HFF-Myc (cell line): Measurements from ENCODE around the gene RSRC1.

Source experiments
- DNase-seq: peaks from one replicate; pipeline ENCODE4 v3.0.0-alpha.2; 2011; ENCODE audit warnings: low read depth; ENCODE audit errors: extremely low read depth
- H3K4me3 ChIP-seq: replicated peaks from 2 replicates; pipeline ENCODE4 v1.5.1; 2011; ENCODE audit warnings: low read depth, mild to moderate bottlenecking, control low read depth, low read length
- TF ChIP-seq, protein P1 (sequence below): IDR thresholded peaks from 2 replicates; pipeline ENCODE4 v1.5.1; 2012; ENCODE audit warnings: mild to moderate bottlenecking, low read depth, low read length, control low read depth; ENCODE audit errors: missing control alignments

Gene RSRC1

DNA sequence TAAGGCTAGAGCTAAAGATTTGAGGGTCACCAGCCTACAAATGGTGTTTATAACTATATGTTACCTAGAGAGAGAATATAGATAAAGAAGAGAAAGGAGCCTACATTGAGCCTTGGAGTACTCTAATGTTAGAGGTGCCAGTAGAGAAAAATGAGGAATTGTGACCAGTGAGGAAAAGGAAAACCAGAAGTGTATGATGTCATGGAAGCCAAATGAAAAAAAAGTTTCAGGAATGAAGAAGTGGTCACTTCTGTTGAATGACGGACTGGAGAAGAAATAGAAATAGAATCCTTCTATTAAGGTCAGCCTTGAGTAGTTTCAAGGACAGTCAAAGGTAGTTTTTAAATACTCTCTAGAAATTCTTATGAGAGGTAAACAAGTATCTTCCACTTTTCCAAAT is 409.9 kb downstream of the RSRC1 start:
- TF ChIP-seq, protein P1, sequence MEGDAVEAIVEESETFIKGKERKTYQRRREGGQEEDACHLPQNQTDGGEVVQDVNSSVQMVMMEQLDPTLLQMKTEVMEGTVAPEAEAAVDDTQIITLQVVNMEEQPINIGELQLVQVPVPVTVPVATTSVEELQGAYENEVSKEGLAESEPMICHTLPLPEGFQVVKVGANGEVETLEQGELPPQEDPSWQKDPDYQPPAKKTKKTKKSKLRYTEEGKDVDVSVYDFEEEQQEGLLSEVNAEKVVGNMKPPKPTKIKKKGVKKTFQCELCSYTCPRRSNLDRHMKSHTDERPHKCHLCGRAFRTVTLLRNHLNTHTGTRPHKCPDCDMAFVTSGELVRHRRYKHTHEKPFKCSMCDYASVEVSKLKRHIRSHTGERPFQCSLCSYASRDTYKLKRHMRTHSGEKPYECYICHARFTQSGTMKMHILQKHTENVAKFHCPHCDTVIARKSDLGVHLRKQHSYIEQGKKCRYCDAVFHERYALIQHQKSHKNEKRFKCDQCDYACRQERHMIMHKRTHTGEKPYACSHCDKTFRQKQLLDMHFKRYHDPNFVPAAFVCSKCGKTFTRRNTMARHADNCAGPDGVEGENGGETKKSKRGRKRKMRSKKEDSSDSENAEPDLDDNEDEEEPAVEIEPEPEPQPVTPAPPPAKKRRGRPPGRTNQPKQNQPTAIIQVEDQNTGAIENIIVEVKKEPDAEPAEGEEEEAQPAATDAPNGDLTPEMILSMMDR, result no peak
- H3K4me3 ChIP-seq, result no peak overlapping the region
- no peak for DNase-seq

DNA sequence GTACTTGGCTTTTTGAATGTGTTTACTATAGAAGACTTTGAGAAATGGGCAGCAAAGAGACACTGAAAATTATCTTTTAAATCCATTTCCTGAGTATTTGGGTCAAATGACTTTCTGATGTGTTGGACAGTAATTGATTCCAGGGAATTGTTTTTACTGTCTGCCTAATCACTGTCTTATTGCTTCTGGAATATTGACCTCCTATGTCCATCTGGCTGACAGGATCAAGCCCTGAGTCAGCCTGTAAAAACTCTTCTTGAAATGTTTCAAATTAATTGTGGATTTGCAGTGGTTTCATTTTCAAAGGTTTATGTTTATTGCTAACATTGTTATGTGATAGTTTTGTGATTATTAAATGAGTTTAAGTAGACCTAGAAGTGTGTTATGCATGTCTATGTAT is 410.5 kb downstream of the RSRC1 start:
- H3K4me3 ChIP-seq, result no peak overlapping the region
- TF ChIP-seq, protein P1, result no peak
- no peak for DNase-seq

DNA sequence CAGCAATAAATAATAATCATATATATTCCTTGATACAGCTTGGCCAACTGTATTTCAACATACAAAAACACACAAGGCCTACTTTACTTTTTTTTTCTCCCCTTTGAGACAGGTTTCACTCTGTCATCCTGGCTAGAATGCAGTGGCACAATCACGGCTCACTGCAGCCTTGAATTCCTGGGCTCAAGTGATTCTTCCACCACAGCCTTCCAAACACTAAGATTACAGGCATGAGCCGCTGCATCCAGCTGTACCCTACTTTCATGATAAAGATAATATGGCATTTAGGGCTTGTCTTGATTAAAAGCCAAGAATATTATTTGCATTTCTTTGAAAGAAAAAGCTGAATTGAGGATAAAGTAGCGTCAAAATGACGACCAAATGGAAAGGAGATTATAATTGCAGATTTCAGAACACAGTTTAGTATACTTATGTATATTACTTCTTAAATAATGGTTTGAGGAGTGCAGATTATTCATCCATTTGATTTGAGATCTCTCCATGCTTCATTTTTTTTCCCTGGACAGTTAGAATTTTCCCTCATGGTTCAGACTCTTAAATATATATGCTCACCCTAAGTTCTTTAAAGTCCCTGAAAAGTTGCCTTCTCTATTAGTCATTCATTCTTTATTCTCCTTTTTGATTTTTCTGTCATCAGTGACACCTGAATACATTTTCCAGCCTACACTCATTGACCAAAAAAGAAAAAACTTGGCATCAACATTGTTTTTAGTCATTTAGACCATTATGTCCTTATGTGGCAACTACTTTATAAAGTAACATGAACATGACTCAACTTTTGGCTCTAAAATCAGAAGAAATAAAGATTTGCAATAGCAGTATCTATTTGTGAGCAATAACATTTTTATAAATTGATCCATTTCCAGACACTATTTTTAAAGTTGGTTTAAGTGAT is 412.6 kb downstream of the RSRC1 start:
- no peak overlapping the region for H3K4me3 ChIP-seq
- DNase-seq, result no peak
- TF ChIP-seq, protein P1, result no peak

DNA sequence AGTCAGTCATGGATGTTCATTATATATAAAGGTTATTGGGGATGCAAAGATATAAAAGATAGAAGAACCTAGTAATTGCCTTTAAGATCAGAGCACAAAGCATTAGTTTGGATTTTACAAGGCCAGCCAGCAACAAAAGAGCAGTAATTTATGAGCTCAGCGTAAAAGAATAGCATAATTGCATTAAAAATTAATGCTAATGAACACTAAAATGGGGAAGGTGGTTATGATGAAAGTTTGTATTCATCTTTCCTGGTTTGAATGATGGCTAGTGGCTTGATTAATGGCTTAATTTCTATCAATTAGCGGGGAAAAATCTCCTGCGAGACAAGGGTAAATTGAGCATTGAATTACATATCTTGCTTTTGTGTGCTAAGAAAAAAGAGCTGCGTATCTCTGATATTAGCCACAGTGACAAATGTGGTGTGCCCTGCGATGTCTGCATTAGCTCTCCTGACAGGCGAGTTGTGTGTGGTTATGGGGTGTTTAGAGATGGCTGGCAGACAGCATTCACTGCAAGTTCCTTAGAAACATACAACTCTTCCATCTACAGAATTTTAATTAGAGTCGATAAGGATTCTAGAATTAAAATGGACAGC is 418.3 kb downstream of the RSRC1 start:
- H3K4me3 ChIP-seq, result no peak overlapping the region
- DNase-seq, result no peak
- TF ChIP-seq, protein P1, result no peak

DNA sequence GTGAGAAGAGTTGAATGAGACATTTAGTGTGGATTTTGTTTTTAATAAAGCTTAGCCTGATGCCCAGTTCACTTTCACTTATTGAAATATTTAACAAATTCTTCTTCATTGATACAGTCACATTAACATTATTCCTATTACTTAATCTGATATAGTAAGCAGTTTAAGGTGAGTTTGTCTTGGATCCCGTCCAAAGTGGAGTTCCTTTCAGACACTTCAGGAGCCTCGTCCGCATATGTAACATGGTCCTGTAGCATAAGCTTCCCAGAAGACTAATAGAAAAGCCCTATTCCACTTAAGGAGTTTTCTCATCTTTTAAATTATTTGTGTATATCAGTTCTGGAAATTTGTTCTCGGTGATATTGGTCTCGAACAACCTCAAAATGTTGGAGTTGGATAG is 421.4 kb downstream of the RSRC1 start:
- no peak overlapping the region for H3K4me3 ChIP-seq
- no peak for DNase-seq
- TF ChIP-seq, protein P1, result no peak

DNA sequence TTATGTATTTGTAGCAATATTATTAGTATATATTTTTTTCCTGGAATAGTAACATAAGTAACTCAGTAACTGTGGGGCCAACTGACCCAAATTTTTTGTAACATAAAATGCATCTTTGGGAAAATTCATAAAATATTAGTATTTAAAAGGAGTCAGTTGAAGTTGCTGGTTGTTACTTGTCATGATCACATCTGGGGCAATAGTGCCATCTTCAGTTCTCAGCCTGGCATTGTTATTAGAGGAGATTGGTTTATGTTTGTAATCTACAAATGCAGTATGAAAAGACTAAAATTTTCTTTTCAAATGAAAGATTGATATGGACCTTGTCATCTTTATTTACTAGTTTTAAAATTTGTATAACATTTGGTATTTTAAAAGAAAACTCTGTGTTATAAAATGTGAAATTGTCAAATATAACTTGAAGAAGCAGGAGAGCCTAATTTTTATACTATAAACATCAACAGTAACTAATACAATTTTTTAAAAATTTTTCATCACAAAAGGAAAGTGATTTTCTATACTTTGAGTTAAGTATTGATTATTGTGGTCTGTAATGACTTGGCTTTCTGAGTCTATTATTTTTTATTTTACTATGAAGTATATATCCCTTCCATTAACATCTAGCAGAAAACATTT is 422.3 kb downstream of the RSRC1 start:
- DNase-seq, result peak; percentile 35
- no peak overlapping the region for H3K4me3 ChIP-seq
- TF ChIP-seq, protein P1, result peak; percentile 55
